ENCODE results near the gene FIG4.
"Not testable (repeated sequence)": the region's sequence is repeated elsewhere in the genome, so short reads cannot be mapped to it uniquely, and the experiment has no call there.

FIG4 gene

DNA sequence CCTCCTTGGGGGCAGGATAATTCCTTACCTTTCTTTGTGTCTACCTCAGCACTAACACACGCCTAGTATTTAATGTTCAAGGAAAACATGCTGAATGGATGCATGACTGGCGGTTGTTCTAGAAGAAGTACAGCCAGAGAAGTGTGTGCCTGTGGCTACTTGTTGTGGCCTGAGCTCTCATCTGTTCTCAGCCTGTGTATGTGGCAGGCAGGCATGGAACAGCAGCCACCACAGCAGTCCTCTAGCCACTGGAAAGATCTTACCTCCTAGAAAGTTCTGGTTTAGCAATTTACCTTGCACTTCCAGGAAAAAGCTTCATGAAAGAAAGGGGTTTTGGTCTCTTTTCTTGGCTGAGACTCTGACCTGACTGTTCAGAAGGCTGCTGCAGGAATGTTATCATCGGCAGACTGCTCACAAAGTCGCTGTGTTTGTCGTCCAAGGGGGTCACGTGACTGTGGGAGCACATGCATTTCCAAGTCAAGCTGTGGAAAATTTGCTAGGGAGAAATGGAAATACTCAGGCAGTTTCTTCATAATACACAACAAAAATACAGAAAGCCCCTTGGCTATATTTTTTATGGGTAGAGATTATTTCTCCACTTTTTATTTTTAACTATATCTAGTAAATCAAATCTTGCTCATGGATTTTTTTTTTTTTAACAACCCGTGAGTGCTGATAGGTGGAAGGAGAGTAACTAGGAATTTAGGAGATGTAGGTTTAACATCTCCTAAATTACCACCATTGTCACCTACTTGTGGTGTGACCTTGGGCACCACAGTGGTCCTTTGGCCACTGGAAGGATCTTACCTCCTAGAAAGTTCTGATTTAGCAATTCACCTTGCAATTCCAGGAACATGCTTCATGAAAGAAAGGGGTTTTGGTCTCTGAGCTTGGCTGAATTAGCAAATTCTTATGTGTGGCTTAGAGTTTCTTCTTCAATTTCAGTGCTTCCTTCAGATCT lies 176.2 kb downstream of the FIG4 start:
- TF ChIP-seq L3MBTL2 (conservative IDR thresholded peaks at IDR 0.05), result peak; percentile 55
- no peak for TF ChIP-seq NFRKB (IDR thresholded peaks at IDR 0.05)
- TF ChIP-seq ARNT (IDR thresholded peaks at IDR 0.05), result no peak
- no peak for DNase-seq (ENCODE audit: extremely low spot score)
- ChIA-PET POLR2A (interaction anchor here (0.5 kb wide), 1 partner anchor 1316 kb away, joined by 3 read pairs; no protein-coding TSS in a partner anchor), CTCF (no interaction called here)

DNA sequence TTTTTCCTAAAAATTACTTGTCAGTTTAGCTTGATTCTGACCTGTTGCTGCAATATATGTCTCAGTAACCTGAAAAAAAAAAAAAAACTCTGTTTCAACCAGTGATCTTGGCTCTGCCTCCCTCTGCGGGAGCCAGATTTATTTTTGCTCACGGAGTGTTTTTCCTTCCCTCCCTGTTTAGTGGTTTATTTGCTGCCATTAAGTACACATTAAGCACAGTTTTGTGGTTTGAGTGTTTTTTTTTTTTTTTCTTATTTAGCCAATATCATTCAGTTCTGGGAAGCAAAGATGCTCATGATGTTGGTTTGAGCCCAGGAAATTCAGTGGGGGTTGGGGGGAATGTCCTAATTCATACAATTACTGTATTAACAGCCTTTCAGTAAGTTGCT lies 176.9 kb downstream of the FIG4 start:
- POLR2A ChIA-PET, result no interaction called here
- CTCF ChIA-PET, result interaction anchor here (0.6 kb wide), 1 partner anchor 29 kb away, joined by 3 read pairs; no protein-coding TSS in a partner anchor
- DNase-seq (ENCODE audit: extremely low spot score), result no peak
- no peak for TF ChIP-seq SUZ12 (IDR thresholded peaks at IDR 0.05)
- TF ChIP-seq BHLHE40 (IDR thresholded peaks at IDR 0.05; ENCODE audit: borderline replicate concordance), result no peak
- no peak for TF ChIP-seq ELF4 (IDR thresholded peaks at IDR 0.05)
- TF ChIP-seq FOXK2 (IDR thresholded peaks at IDR 0.05), result no peak
- no peak for TF ChIP-seq HDGF (IDR thresholded peaks at IDR 0.05; ENCODE audit: borderline replicate concordance)
- TF ChIP-seq ZNF384 (IDR thresholded peaks at IDR 0.05), result no peak
- TF ChIP-seq NFRKB (IDR thresholded peaks at IDR 0.05), result no peak
- TF ChIP-seq ARNT (IDR thresholded peaks at IDR 0.05), result no peak
- TF ChIP-seq SP1 (IDR thresholded peaks at IDR 0.05), result no peak
- TF ChIP-seq LEF1 (IDR thresholded peaks at IDR 0.05; ENCODE audit: borderline replicate concordance), result no peak
- TF ChIP-seq, protein P1, sequence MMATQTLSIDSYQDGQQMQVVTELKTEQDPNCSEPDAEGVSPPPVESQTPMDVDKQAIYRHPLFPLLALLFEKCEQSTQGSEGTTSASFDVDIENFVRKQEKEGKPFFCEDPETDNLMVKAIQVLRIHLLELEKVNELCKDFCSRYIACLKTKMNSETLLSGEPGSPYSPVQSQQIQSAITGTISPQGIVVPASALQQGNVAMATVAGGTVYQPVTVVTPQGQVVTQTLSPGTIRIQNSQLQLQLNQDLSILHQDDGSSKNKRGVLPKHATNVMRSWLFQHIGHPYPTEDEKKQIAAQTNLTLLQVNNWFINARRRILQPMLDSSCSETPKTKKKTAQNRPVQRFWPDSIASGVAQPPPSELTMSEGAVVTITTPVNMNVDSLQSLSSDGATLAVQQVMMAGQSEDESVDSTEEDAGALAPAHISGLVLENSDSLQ (IDR thresholded peaks at IDR 0.05), result no peak
- TF ChIP-seq L3MBTL2 (conservative IDR thresholded peaks at IDR 0.05), result no peak
- no peak for TF ChIP-seq FOXM1 (IDR thresholded peaks at IDR 0.05; ENCODE audit: borderline replicate concordance)
- no peak for TF ChIP-seq TARDBP (IDR thresholded peaks at IDR 0.05)
- TF ChIP-seq CTBP1 (IDR thresholded peaks at IDR 0.05; ENCODE audit: borderline replicate concordance), result no peak
- no peak for TF ChIP-seq FOXA1 (IDR thresholded peaks at IDR 0.05)

DNA sequence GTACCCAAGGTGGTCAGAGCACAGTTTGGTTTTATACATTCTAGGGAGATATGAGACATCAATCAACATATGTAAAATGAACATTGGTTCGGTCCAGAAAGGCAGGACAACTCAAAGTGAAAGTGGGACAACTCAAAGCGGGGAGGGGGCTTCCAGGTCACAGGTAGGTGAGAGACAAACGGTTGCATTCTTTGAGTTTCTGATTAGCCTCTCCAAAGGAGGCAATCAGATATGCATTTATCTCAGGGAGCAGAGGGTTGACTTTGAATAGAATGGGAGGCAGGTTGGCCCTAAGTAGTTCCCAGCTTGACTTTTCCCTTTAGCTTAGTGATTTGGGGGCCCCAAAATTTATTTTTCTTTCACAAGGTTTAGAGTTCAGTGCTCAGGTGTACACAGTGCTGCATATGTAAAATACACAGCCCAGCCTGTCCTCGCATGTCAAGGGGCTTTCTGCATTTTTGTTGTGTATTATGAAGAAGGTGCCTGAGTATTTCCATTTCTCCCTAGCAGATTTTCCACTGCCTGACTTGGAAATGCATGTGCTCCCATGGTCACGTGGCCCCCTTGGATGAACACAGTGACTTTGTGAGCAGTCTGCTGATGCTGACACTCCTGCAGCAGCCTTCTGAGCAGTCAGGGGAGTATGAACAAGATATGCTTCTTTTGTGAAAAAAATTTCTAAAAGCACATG lies 178.4 kb downstream of the FIG4 start:
- DNase-seq (ENCODE audit: extremely low spot score); CTCF ChIA-PET: not testable (repeated sequence)

DNA sequence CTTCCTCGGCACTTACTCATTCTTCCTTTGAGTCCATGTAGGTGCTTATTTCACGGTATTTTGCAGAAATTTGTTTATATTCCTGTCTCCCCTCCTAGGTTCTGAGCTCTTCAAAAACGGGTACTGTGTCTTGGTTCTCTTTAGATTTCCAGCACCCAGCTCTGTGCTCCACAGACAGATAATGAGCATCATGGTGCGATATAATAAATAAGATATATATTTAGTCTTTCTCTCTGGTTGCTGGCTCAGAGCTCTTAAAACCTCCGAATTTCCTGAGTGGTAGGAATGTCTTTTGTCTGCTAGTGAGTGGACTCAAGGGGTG lies 179.0 kb downstream of the FIG4 start:
- TF ChIP-seq ARNT (IDR thresholded peaks at IDR 0.05) (no peak), FOXA1 (IDR thresholded peaks at IDR 0.05) (no peak), L3MBTL2 (conservative IDR thresholded peaks at IDR 0.05) (no peak), BHLHE40 (IDR thresholded peaks at IDR 0.05; ENCODE audit: borderline replicate concordance) (no peak), FOXK2 (IDR thresholded peaks at IDR 0.05) (no peak), TARDBP (IDR thresholded peaks at IDR 0.05) (no peak), FOXM1 (IDR thresholded peaks at IDR 0.05; ENCODE audit: borderline replicate concordance) (no peak), SUZ12 (IDR thresholded peaks at IDR 0.05) (no peak), CTBP1 (IDR thresholded peaks at IDR 0.05; ENCODE audit: borderline replicate concordance) (no peak), SP1 (IDR thresholded peaks at IDR 0.05) (no peak), HDGF (IDR thresholded peaks at IDR 0.05; ENCODE audit: borderline replicate concordance) (no peak)
- POLR2A ChIA-PET, result no interaction called here
- DNase-seq (ENCODE audit: extremely low spot score), result no peak
- CTCF ChIA-PET, result interaction anchor here (0.8 kb wide), 1 partner anchor 170 kb away, joined by 3 read pairs; no protein-coding TSS in a partner anchor

More for the DNA sequence above, 178.4 kb downstream of the FIG4 start:
- POLR2A ChIA-PET, result not testable (repeated sequence)

DNA sequence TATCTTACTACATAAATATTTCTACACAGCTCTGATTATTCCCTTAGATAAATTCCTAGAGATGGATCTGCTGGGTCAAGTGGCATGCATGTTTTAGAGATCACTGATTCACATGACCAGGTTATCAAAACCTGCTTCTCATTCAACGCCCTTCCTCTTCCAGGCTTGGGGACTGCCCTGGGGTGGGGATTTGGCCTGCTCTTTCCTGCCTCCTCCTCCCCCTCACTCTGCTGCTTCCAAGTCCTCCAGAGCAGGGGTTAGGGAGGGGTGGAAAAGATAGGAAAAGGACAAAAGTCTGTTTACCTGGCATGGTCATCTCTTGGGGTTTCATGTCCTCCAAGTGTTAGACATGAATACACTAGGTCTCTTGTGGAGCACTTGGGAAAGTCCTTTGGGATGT lies 181.5 kb downstream of the FIG4 start:
- TF ChIP-seq ARNT (IDR thresholded peaks at IDR 0.05) (no peak), FOXA1 (IDR thresholded peaks at IDR 0.05) (no peak), SP1 (IDR thresholded peaks at IDR 0.05) (no peak), FOXM1 (IDR thresholded peaks at IDR 0.05; ENCODE audit: borderline replicate concordance) (no peak), ELF4 (IDR thresholded peaks at IDR 0.05) (no peak), NFRKB (IDR thresholded peaks at IDR 0.05) (no peak), L3MBTL2 (conservative IDR thresholded peaks at IDR 0.05) (no peak), BHLHE40 (IDR thresholded peaks at IDR 0.05; ENCODE audit: borderline replicate concordance) (no peak)
- ChIA-PET CTCF (no interaction called here), POLR2A (no interaction called here)
- no peak for DNase-seq (ENCODE audit: extremely low spot score)

DNA sequence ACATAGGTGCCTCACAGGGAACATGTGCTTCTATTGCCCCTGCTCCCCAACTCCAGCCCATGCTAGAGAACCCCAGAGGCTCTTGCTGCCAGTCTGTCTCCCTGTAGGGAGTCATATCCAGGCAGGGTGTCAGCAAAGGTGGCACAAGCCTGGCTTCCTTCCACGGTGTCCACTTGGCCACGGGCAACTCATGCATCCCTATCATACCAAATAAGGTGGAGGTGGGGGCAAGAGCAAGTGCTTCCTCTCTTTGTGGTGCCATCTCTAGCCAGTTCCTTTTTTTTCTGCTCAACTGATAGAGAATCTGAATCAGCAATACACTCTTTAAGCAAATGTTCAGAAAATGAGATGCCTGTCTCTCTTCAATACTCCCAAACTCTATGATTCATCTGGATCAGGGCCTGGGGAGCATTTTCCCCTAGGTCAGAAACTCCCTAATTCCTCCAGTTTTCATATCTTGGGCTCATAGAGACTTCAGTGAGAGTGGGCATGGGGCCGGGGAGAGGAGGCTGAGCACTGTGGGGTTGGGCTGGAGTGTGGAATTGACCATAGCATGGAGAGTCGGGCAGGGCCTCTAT lies 182.0 kb downstream of the FIG4 start:
- ChIA-PET POLR2A (no interaction called here), CTCF (no interaction called here)
- TF ChIP-seq FOXM1 (IDR thresholded peaks at IDR 0.05; ENCODE audit: borderline replicate concordance) (no peak), BHLHE40 (IDR thresholded peaks at IDR 0.05; ENCODE audit: borderline replicate concordance) (no peak), FOXK2 (IDR thresholded peaks at IDR 0.05) (no peak), CTBP1 (IDR thresholded peaks at IDR 0.05; ENCODE audit: borderline replicate concordance) (no peak), L3MBTL2 (conservative IDR thresholded peaks at IDR 0.05) (no peak), NFRKB (IDR thresholded peaks at IDR 0.05) (no peak), TARDBP (IDR thresholded peaks at IDR 0.05) (no peak), ARNT (IDR thresholded peaks at IDR 0.05) (no peak)
- no peak for DNase-seq (ENCODE audit: extremely low spot score)

DNA sequence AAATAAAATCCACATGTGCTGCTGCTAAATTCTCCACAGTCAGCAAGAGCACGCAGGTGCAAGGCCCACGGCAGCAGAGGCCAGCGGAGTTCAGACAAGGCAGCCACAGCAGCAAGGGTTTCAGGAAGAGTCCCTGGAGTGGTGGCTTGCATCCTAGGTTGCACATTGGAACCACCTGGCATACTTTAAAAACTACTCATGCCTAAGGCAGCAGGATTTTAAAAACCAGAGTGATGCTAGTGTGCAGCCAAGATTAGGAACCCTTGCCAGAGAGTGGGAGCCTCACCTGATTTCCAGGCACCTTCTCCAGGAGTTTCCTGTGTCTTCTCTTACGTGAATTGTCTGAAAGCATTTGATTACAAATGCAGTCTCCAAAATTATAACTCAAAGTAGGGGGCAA lies 183.0 kb downstream of the FIG4 start:
- DNase-seq (ENCODE audit: extremely low spot score), result no peak
- no peak for TF ChIP-seq FOXK2 (IDR thresholded peaks at IDR 0.05)
- no peak for TF ChIP-seq ARNT (IDR thresholded peaks at IDR 0.05)
- no peak for TF ChIP-seq HDGF (IDR thresholded peaks at IDR 0.05; ENCODE audit: borderline replicate concordance)
- TF ChIP-seq FOXM1 (IDR thresholded peaks at IDR 0.05; ENCODE audit: borderline replicate concordance), result no peak
- TF ChIP-seq L3MBTL2 (conservative IDR thresholded peaks at IDR 0.05), result no peak
- no peak for TF ChIP-seq SP1 (IDR thresholded peaks at IDR 0.05)
- no peak for TF ChIP-seq CTBP1 (IDR thresholded peaks at IDR 0.05; ENCODE audit: borderline replicate concordance)
- TF ChIP-seq, protein P1 (IDR thresholded peaks at IDR 0.05), result no peak
- TF ChIP-seq SUZ12 (IDR thresholded peaks at IDR 0.05), result no peak
- TF ChIP-seq FOXA1 (IDR thresholded peaks at IDR 0.05), result no peak
- TF ChIP-seq NFRKB (IDR thresholded peaks at IDR 0.05), result no peak
- TF ChIP-seq TARDBP (IDR thresholded peaks at IDR 0.05), result no peak
- no peak for TF ChIP-seq BHLHE40 (IDR thresholded peaks at IDR 0.05; ENCODE audit: borderline replicate concordance)
- TF ChIP-seq ELF4 (IDR thresholded peaks at IDR 0.05), result no peak
- no peak for TF ChIP-seq LEF1 (IDR thresholded peaks at IDR 0.05; ENCODE audit: borderline replicate concordance)
- TF ChIP-seq ZNF384 (IDR thresholded peaks at IDR 0.05), result no peak
- CTCF ChIA-PET, result no interaction called here
- POLR2A ChIA-PET, result no interaction called here
